AG09319 (cell line): ENCODE results near the gene TADA2B.

ENCODE experiments used
- DNase-seq: peaks from one replicate; pipeline ENCODE4 v3.0.0-alpha.2; 2010; ENCODE audit warnings: low read depth; ENCODE audit errors: extremely low read depth
- TF ChIP-seq, protein P1 (sequence below): IDR thresholded peaks from 2 replicates; pipeline ENCODE4 v1.5.1; 2011; ENCODE audit warnings: low read depth, mild to moderate bottlenecking, inconsistent platforms, low read length, moderate library complexity

Gene TADA2B

DNA sequence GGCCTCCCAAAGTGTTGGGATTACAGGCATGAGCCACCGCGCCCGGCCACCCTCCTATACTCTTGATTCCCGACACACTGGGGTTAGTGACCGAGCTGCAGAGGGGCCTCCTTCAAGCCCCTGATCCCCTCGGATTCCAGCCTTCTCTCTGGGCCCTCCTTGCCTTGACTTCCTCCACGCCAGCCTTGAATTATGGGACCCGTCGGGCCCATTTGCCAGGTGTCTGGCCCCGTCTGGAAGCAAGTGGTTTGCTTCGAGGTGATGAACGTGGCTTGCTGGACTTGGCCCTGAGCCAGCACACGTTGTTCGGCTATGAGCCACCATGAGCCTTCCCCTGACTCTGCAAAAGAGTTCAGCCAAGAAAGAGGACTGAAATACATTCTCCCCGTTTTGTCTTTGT is 62.1 kb downstream of the TADA2B start:
- DNase-seq: no peak
- TF ChIP-seq, protein P1, sequence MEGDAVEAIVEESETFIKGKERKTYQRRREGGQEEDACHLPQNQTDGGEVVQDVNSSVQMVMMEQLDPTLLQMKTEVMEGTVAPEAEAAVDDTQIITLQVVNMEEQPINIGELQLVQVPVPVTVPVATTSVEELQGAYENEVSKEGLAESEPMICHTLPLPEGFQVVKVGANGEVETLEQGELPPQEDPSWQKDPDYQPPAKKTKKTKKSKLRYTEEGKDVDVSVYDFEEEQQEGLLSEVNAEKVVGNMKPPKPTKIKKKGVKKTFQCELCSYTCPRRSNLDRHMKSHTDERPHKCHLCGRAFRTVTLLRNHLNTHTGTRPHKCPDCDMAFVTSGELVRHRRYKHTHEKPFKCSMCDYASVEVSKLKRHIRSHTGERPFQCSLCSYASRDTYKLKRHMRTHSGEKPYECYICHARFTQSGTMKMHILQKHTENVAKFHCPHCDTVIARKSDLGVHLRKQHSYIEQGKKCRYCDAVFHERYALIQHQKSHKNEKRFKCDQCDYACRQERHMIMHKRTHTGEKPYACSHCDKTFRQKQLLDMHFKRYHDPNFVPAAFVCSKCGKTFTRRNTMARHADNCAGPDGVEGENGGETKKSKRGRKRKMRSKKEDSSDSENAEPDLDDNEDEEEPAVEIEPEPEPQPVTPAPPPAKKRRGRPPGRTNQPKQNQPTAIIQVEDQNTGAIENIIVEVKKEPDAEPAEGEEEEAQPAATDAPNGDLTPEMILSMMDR: no peak

DNA sequence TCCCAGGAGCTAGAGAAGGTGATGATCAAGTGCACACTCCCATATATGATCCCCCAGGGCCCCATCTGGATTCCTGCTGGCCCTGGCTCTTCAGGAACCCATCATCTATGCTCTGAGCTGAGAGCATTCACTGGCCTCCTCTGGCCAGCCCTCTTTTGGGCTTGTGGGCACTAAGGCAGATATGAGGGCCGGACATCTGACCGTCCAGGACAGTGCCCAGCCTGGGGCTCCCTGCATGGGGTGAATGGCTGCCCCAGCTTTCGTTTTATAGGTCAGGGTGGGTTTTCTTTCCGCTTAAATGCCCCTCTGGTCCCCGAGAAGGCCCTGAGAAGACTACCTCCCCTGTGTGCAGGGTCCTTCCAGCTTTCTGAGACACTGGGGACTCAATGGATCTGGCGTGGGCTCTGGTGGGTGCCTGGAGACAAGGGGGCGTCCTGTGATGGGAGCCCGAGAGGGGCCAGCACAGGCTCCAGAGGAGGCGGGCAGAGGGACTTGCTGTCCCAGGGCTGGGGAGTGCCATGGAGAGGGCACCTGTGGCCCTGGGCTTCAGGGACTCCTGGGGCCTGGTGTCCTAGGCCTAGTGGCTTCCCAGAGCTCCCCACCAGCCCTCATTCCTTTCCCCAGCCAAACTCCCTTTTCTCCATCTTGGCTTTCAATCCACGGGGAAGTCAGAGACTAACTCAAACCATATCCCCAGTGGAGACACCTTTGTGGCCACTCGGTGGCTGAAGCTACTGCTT is 64.2 kb downstream of the TADA2B start:
- TF ChIP-seq, protein P1: no peak
- no peak for DNase-seq
